ENCODE data around the gene ANKRD7. TPM values are rescaled to one million over a fixed set of nuclear protein-coding genes. Genes with fewer than 3 reads are reported as not detected.

The ANKRD7 gene
- polyA plus RNA-seq, 1 of the 3 experiments (the other 2 are of a cell fraction), result 0.44 TPM

- Histone ChIP-seq H3K4me2 (no peak overlapping the region), H3K9me2 (no peaks in the 10 kb centered on the region), H3K9ac (no peak overlapping the region), H3K79me2 (ENCODE audit: insufficient read depth) (no peaks in the 10 kb centered on the region), H3K9me3 (no peaks in the 10 kb centered on the region), H3K27me3 (ENCODE audit: insufficient read depth) (no peaks in the 10 kb centered on the region), H3K4me1 (ENCODE audit: control insufficient read depth in 1 of 2, insufficient read depth in 2 of 2, low read depth in 1 of 2, low read length in 1 of 2) (no peaks in the 10 kb centered on the region), H3K27ac (ENCODE audit: low read depth in 2 of 2, low read length in 1 of 2) (no peak overlapping the region), H3K4me3 (ENCODE audit: low read depth in 2 of 2, low read length in 1 of 2) (no peak overlapping the region), H3F3A (replicated peaks; ENCODE audit: insufficient read depth) (no peaks in the 10 kb centered on the region), H2AFZ (ENCODE audit: low read depth) (no peak overlapping the region), H3K36me3 (replicated peaks in 1 of 2; ENCODE audit: control insufficient read depth in 1 of 2, insufficient read depth in 2 of 2, low read length in 1 of 2) (no peaks in the 10 kb centered on the region), H4K20me1 (ENCODE audit: insufficient read depth) (no peaks in the 10 kb centered on the region)
- CTCF ChIA-PET, result interaction anchor here (0.8 to 1.6 kb wide), 6 partner anchors 10 to 917 kb away, joined by 3 to 11 read pairs (median 4); no protein-coding TSS in a partner anchor
- 84% methylated on average over 2 of the region's 2 CpGs for WGBS (ENCODE audit: low lambda C conversion rate)
- TF ChIP-seq TAF1 (IDR thresholded peaks at IDR 0.05; ENCODE audit: borderline replicate concordance, low read depth, low read length) (no peak), RAD21 (IDR thresholded peaks at IDR 0.05; ENCODE audit: low read length) (peak; percentile 65), USF2 (IDR thresholded peaks at IDR 0.05; ENCODE audit: borderline replicate concordance, low read depth, low read length) (no peak)
- TF ChIP-seq, protein P1, sequence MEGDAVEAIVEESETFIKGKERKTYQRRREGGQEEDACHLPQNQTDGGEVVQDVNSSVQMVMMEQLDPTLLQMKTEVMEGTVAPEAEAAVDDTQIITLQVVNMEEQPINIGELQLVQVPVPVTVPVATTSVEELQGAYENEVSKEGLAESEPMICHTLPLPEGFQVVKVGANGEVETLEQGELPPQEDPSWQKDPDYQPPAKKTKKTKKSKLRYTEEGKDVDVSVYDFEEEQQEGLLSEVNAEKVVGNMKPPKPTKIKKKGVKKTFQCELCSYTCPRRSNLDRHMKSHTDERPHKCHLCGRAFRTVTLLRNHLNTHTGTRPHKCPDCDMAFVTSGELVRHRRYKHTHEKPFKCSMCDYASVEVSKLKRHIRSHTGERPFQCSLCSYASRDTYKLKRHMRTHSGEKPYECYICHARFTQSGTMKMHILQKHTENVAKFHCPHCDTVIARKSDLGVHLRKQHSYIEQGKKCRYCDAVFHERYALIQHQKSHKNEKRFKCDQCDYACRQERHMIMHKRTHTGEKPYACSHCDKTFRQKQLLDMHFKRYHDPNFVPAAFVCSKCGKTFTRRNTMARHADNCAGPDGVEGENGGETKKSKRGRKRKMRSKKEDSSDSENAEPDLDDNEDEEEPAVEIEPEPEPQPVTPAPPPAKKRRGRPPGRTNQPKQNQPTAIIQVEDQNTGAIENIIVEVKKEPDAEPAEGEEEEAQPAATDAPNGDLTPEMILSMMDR (IDR thresholded peaks at IDR 0.05), result peak; percentile 42
- POLR2A ChIA-PET, result no interaction called here
- no peak for DNase-seq
Measured at GRCh38 chr7:118259115-118259514, 34.6 kb downstream of the ANKRD7 start.

DNA sequence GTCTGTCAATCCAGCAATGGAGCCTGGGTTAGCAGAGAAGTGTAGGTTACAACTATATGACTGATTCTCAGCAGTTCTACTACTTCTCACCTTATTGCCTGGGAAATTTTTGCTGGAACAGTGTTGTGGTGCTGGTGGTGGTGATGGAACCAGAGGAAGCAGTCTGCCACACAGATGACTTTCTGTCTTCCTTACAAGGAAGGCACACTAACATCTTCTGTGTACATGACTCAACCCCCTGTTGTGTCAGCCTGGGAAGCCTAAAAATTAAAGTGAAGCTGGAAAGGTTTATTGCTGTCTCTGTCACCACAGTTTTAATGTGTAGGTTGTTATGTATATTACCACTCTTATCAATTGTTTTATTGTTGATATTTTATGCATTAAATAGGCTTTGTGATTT, 40.3 kb downstream of the ANKRD7 start:
- H3K36me3 ChIP-seq (replicated peaks in 1 of 2; ENCODE audit: control insufficient read depth in 1 of 2, insufficient read depth in 2 of 2, low read length in 1 of 2), result no peaks in the 10 kb centered on the region
- H3K27me3 ChIP-seq (ENCODE audit: insufficient read depth), result no peaks in the 10 kb centered on the region
- H3F3A ChIP-seq (replicated peaks; ENCODE audit: insufficient read depth), result no peaks in the 10 kb centered on the region
- TF ChIP-seq EP300 (IDR thresholded peaks at IDR 0.05; ENCODE audit: borderline replicate concordance in 1 of 2, low read depth in 1 of 2, low read length in 1 of 2), result no peak
- TF ChIP-seq GABPA (IDR thresholded peaks at IDR 0.05; ENCODE audit: low read depth), result no peak
- TF ChIP-seq SMC3 (IDR thresholded peaks at IDR 0.05; ENCODE audit: low read depth, low read length), result no peak
- TF ChIP-seq TEAD4 (IDR thresholded peaks at IDR 0.05; ENCODE audit: borderline replicate concordance, insufficient read depth), result no peak
- no peak for TF ChIP-seq USF1 (IDR thresholded peaks at IDR 0.05; ENCODE audit: borderline replicate concordance, low read depth)
- no peak for TF ChIP-seq RAD21 (IDR thresholded peaks at IDR 0.05; ENCODE audit: low read length)
- no peak for TF ChIP-seq RFX5 (IDR thresholded peaks at IDR 0.05; ENCODE audit: low read length)
- TF ChIP-seq EZH2phosphoT487 (IDR thresholded peaks at IDR 0.05; ENCODE audit: borderline replicate concordance, low read depth), result no peak
- TF ChIP-seq JUND (IDR thresholded peaks at IDR 0.05), result no peak
- TF ChIP-seq GATA2 (CRISPR knock-in tag; IDR thresholded peaks at IDR 0.05), result no peak
- TF ChIP-seq, protein P2, sequence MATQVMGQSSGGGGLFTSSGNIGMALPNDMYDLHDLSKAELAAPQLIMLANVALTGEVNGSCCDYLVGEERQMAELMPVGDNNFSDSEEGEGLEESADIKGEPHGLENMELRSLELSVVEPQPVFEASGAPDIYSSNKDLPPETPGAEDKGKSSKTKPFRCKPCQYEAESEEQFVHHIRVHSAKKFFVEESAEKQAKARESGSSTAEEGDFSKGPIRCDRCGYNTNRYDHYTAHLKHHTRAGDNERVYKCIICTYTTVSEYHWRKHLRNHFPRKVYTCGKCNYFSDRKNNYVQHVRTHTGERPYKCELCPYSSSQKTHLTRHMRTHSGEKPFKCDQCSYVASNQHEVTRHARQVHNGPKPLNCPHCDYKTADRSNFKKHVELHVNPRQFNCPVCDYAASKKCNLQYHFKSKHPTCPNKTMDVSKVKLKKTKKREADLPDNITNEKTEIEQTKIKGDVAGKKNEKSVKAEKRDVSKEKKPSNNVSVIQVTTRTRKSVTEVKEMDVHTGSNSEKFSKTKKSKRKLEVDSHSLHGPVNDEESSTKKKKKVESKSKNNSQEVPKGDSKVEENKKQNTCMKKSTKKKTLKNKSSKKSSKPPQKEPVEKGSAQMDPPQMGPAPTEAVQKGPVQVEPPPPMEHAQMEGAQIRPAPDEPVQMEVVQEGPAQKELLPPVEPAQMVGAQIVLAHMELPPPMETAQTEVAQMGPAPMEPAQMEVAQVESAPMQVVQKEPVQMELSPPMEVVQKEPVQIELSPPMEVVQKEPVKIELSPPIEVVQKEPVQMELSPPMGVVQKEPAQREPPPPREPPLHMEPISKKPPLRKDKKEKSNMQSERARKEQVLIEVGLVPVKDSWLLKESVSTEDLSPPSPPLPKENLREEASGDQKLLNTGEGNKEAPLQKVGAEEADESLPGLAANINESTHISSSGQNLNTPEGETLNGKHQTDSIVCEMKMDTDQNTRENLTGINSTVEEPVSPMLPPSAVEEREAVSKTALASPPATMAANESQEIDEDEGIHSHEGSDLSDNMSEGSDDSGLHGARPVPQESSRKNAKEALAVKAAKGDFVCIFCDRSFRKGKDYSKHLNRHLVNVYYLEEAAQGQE (IDR thresholded peaks at IDR 0.05; ENCODE audit: low read depth, low read length), result no peak
- TF ChIP-seq SIN3A (IDR thresholded peaks at IDR 0.05; ENCODE audit: borderline replicate concordance, low read depth, low read length), result no peak
- TF ChIP-seq, protein P3, sequence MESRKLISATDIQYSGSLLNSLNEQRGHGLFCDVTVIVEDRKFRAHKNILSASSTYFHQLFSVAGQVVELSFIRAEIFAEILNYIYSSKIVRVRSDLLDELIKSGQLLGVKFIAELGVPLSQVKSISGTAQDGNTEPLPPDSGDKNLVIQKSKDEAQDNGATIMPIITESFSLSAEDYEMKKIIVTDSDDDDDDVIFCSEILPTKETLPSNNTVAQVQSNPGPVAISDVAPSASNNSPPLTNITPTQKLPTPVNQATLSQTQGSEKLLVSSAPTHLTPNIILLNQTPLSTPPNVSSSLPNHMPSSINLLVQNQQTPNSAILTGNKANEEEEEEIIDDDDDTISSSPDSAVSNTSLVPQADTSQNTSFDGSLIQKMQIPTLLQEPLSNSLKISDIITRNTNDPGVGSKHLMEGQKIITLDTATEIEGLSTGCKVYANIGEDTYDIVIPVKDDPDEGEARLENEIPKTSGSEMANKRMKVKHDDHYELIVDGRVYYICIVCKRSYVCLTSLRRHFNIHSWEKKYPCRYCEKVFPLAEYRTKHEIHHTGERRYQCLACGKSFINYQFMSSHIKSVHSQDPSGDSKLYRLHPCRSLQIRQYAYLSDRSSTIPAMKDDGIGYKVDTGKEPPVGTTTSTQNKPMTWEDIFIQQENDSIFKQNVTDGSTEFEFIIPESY (IDR thresholded peaks at IDR 0.05; ENCODE audit: borderline replicate concordance, low read depth), result no peak
- no peak for TF ChIP-seq PBX3 (IDR thresholded peaks at IDR 0.05)
- no peaks in the 10 kb centered on the region for H3K4me1 ChIP-seq (ENCODE audit: control insufficient read depth in 1 of 2, insufficient read depth in 2 of 2, low read depth in 1 of 2, low read length in 1 of 2)
- no peak overlapping the region for H3K4me3 ChIP-seq (ENCODE audit: low read depth in 2 of 2, low read length in 1 of 2)
- DNase-seq, result no peak
- H3K4me2 ChIP-seq, result no peak overlapping the region
- no peak overlapping the region for H2AFZ ChIP-seq (ENCODE audit: low read depth)
- no peaks in the 10 kb centered on the region for H3K9me2 ChIP-seq
- H3K9me3 ChIP-seq, result no peaks in the 10 kb centered on the region
- POLR2A ChIA-PET, result no interaction called here
- H3K27ac ChIP-seq (ENCODE audit: low read depth in 2 of 2, low read length in 1 of 2), result no peak overlapping the region
- H4K20me1 ChIP-seq (ENCODE audit: insufficient read depth), result no peaks in the 10 kb centered on the region
- CTCF ChIA-PET, result no interaction called here
- H3K79me2 ChIP-seq (ENCODE audit: insufficient read depth), result no peaks in the 10 kb centered on the region
- no peak overlapping the region for H3K9ac ChIP-seq
